Measurements from ENCODE around the gene ZBTB7C.

The ZBTB7C gene

DNA sequence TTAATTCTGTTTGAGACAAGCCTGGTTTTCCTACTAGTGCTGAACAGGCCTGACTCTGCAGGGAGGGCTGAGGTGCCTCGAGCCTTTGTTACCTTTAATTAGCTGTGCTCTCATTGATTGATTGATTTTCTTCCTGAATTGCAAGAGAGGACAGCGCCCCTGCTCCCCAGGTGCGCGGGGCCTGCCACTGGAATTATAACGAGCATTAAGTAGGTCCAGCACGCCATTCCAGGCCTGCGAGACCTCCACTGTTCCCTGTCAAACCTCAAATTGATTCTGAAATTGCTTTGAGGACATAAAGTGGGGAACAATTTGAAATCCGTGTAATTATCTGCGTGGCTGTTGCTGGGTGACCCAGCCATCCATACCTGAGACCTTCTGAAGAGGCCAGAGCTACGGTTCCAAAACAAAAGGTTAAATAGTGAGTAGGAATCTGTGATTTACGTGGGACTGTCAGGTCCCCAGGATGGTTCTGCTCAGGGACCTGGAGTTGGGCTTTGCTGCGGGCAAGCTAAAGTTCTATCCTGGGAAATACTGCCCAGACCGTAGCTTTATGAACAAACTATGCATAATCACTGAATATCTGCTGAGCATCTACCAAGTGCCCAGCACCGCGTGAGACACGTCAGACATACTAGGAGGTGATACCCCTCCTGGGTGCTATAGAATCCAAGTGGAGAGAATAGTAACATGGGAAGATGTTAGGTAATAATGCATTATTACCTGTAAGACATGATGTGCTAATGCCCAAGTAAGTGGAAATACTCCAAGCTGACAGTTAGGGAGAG, 104.1 kb downstream of the ZBTB7C start:
- H3K4me3 ChIP-seq (ENCODE audit: low read length) = no peak overlapping the region
- no peak for DNase-seq (ENCODE audit: low read depth)
- no peak for TF ChIP-seq CTCF (conservative IDR thresholded peaks at IDR 0.05; ENCODE audit: low read length)

DNA sequence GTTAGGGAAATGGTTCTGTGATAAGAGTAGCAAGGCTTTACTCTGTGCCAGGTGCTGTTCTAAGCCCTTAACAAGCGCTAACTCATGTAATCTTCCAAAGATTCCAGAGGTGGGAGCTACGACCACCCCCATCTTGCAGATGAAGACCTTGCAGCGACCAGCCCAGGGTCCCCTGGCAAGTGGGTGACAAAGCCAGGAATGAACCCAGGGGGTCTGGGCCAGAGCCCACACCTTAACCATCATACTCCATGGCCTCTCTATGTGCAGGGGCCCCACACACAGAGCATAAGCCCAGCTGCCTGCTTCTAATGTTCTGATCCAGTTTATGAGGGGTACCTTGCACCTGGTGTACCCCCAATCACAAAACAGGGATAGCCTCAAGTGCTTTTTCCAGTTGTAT, 105.3 kb downstream of the ZBTB7C start:
- no peak for TF ChIP-seq CTCF (conservative IDR thresholded peaks at IDR 0.05; ENCODE audit: low read length)
- no peak for DNase-seq (ENCODE audit: low read depth)
- no peak overlapping the region for H3K4me3 ChIP-seq (ENCODE audit: low read length)

GRCh38 chr18:48302736-48303135, 106.4 kb downstream of the ZBTB7C start:
- no peak for DNase-seq (ENCODE audit: low read depth)
- TF ChIP-seq CTCF (conservative IDR thresholded peaks at IDR 0.05; ENCODE audit: low read length) = no peak
- H3K4me3 ChIP-seq (ENCODE audit: low read length) = no peak overlapping the region

DNA sequence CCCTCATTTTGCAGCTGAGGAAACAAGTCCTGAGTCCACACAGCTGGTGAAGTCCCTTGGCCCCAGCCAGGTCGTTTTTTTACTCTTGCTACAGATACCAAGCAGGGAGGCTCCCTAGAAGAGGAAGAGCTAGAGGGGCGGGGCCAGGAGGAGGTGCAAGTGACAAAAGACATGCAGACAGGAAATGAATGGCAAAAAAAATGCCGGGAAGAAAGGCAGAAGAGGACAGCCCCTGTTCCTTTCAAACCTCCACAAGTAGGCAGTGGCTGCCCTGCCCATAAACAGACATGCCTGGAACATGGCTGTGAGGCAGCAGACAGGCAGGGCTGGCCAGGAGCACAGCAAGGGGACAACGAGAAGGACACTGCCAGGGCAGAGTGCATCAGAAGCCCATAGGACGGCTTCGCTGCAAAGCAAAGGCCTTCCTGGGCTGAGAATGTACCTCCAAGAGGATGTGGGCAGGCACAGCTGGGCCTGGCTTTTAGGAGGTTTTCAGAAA, 108.7 kb downstream of the ZBTB7C start:
- no peak overlapping the region for H3K4me3 ChIP-seq (ENCODE audit: low read length)
- no peak for TF ChIP-seq CTCF (conservative IDR thresholded peaks at IDR 0.05; ENCODE audit: low read length)
- DNase-seq (ENCODE audit: low read depth) = no peak

GRCh38 chr18:48297139-48297538, 112.0 kb downstream of the ZBTB7C start:
- H3K4me3 ChIP-seq (ENCODE audit: low read length) = no peak overlapping the region
- no peak for DNase-seq (ENCODE audit: low read depth)
- TF ChIP-seq CTCF (conservative IDR thresholded peaks at IDR 0.05; ENCODE audit: low read length) = no peak

GRCh38 chr18:48296581-48296980, 112.6 kb downstream of the ZBTB7C start:
- H3K4me3 ChIP-seq (ENCODE audit: low read length) = no peak overlapping the region
- TF ChIP-seq CTCF (conservative IDR thresholded peaks at IDR 0.05; ENCODE audit: low read length) = no peak
- no peak for DNase-seq (ENCODE audit: low read depth)

Data from AG10803 (cell line).